GM20000 (cell line): ENCODE data around the gene ATP11A.

Experiments
- DNase-seq: peaks from one replicate; pipeline ENCODE4 v3.0.0; 2012; ENCODE audit warnings: low spot score
- TF ChIP-seq, protein P1 (sequence below): IDR thresholded peaks from 2 replicates; pipeline ENCODE4 v1.5.1; 2012; ENCODE audit warnings: mild to moderate bottlenecking, control low read depth; ENCODE audit errors: extremely low read depth, missing control alignments

ATP11A gene

DNA sequence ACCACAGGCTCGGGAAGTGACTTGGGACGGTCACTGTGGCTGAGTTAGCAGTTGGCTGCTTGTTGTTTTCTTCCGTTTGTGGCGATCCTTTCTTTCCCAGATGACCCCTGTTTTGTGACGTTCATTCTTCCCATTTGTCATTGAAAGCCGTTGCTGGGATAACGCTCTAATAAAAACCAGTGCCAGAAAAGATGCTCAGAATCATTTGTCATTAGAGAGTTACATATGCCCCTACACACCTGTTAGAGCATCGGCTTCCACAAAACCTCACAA, 239.9 kb downstream of the ATP11A start:
- no peak for DNase-seq
- TF ChIP-seq, protein P1, sequence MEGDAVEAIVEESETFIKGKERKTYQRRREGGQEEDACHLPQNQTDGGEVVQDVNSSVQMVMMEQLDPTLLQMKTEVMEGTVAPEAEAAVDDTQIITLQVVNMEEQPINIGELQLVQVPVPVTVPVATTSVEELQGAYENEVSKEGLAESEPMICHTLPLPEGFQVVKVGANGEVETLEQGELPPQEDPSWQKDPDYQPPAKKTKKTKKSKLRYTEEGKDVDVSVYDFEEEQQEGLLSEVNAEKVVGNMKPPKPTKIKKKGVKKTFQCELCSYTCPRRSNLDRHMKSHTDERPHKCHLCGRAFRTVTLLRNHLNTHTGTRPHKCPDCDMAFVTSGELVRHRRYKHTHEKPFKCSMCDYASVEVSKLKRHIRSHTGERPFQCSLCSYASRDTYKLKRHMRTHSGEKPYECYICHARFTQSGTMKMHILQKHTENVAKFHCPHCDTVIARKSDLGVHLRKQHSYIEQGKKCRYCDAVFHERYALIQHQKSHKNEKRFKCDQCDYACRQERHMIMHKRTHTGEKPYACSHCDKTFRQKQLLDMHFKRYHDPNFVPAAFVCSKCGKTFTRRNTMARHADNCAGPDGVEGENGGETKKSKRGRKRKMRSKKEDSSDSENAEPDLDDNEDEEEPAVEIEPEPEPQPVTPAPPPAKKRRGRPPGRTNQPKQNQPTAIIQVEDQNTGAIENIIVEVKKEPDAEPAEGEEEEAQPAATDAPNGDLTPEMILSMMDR = no peak

DNA sequence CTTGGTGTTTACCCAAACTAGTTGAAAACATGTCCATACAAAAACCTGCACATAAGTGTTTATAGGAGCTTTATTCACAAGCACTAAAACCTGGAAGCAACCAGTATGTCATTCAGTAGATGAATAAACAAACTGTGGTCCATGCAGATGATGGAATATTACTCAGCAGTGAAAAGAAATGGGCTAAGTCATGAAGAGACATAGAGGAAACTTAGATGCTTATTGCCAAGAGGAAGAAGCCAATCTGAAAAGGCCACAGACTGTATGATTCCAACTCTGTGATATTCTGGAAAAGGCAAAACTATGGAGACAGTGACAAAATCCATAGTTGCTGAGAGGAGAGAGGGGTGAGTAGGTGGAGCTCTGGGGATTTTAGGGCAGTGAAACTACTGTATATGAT, 240.4 kb downstream of the ATP11A start:
- DNase-seq = no peak
- TF ChIP-seq, protein P1 = no peak

DNA sequence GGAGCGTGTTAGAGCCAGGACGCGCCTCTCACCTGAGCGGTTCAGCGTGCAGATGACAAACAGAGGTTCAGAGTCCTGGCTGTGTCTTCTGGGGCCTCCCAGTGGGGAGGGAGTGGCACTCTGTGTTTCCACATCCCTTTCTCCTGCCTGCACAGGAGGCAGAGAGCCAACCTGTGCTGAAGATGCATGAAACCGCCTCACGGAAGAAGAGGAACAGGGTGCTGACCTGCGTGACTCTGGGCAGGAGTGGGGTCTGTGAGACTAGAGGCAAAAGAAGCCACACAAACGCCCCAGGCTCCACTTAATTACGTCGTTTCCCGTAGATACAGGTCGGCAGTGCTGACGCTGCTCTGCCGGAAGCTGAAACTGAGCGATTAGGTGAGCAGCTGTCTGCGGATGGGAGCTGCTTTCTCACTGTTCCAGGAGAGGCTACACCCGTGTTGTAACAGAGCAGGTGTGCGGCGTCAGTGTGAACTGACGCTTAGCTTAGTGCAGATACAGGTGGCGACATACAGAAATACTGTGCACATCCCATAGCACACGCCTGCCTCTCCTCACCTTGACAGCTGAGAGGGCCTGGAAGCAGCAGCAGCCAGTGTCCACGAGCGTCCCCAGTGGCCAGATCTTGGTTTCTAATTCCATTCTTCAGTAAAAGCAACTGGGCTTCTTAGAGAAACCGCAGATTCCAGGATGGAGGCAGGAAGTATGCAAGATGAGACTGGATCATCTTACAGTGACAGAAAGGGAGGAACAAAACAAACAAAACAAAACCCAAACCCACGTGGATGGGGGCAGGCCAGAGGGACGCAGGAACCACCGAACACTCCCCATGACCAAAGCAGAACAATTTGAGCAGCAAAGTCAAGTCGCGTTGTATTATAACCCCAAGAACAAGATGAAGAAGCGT, 241.4 kb downstream of the ATP11A start:
- DNase-seq = no peak
- TF ChIP-seq, protein P1 = no peak

DNA sequence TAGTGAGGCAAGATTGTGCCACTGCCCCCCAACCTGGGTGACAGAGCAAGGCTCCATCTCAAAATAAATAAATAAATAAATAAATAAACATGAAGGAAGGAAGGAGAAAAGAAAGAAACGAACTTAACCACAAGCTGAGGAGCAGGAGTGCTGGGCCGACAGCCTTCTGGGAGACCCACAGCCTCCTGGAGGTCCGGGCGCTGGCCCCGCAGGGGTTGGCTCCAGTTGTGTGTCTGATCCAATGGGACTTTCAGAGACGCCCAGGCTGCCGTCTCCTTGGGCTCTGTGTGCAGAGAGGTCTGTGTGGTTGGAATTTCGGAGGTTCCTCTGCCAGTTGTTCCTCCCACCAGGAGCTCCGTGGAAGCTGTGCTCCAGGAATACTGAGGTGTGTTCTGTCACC, 243.1 kb downstream of the ATP11A start:
- TF ChIP-seq, protein P1 = no peak
- DNase-seq = no peak

DNA sequence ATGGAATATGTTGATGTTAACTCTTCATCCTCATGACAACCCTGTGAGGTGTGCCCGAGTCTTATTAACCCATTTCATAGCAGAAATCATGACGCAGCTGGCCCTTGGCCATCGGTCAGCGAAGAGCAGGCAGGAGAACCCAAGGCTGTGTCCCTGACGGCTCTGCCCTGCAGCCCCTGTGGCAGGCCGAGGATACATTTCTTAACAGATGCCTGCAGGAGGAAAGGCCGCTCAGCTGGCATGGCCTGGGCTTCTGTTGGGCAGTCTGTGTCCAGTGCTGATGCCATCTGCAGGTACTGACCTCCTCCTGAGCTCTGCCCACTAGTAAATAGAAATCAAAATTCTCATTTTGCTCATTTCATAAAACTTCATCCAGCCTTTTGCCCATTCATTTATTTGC, 243.8 kb downstream of the ATP11A start:
- TF ChIP-seq, protein P1 = no peak

DNA sequence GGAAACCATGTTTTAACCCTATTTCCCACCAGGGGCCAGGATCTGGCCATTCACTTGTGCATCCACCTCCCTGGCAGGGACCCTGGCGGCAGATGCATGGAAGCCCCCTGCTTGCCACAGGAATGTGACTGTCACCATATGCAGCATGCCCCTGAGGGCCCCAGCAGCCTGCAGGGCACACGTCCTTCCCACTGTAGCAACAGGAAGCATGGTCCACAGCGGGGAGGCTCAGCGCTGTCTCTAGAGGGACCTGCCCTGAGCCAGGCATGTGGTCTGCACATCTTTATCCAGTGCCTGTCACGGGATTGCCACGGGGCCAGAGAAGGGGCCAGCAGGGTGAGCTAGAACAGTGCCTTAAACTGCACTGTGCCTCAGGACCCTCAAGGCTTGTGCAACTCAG, 244.2 kb downstream of the ATP11A start:
- no peak for DNase-seq
- TF ChIP-seq, protein P1 = no peak

More for the DNA sequence above, 243.8 kb downstream of the ATP11A start:
- no peak for DNase-seq
